NAMALWA (cell line): ENCODE measurements around the gene TTK.

Experiments
- DNase-seq: peaks from one replicate; pipeline ENCODE4 v3.0.0-alpha.2; 2015; ENCODE audit warnings: low spot score

Gene TTK

DNA sequence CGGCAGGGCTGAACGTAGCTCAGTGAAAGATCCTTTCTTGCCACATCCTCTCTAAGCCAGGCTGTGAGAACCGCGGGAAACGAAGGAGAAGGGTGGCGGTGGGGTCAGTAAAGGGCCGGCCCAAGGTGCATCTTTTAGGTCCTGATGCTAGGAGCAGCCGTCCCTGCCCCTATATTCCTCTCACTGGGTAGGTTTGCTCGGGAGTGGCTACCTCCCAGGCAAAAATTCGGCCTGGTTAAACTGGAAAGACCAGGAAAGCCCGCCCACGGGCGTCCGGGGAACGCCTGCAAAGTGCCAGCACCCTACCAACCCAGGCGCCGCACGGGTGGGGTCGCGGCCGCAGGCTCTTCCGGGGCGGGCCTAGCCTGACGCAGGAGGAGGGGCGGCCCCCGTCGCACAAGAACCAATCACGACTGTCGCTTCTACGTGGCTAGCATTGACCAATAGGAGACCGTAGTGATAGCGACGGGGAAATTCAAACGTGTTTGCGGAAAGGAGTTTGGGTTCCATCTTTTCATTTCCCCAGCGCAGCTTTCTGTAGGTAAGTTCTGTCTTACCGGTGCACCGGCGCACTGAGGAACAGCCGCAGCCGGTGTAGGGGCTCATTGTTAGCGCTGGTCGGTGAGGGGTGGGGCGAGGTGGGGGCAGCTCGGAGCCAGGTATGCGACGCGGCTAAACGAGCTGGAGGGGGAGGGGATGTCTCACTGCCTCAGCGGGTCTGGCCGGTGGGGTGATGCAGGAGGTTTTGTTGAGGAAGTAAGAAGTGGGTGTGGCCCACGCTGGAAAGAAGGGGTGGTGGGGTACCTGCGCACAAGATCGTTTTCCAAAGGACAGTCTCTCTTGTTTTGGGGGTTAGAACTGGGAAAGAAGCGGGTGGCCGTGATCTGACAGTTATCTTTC is at the start of gene TTK:
TTK (plus strand) TSS at position 477 of the 900 bp plus-strand sequence. CDS start 1,195 bp downstream, outside the sequence.
- DNase-seq = peak; percentile 97

DNA sequence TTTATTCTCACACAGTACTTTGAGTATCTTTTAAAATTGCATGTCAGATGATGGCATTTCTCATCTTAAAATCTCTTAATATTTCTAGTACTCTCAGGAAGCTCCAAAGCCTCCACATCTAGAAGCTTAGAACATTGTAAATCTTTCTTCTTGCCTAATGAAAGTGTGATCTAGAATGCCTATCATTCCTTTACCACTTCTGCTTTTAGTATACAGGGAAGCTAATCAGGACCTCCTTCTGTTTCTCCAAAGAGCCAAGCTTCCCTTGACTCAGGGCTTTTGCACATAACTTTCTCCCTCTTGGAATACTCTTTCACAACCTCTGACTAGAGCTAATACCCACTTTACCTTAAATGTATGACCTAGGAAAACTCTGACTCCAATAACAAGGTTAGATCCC is 49.6 kb upstream of the TTK start:
- no peak for DNase-seq

DNA sequence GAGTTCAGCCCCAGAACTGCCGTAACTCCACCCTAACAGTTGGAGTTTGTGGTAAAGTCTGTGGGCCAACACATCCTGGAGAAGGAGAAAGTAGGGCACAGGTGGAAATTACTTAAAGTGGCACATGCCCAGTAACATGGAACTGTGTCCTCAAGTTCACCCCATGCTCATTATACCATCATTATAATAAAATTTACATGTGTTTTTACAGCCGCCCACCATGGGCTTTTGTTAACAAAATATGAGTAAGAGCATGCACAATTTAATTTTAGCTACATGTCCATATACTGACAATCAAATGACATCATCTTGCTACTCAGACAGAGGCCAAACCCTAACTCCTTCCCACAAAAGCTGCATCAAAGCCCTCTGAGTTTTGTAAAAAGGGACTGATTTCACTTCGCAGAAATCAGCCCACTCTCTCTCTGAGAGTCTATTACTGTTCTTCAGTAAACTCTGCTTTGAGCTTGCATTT is 39.8 kb upstream of the TTK start:
- DNase-seq = no peak

DNA sequence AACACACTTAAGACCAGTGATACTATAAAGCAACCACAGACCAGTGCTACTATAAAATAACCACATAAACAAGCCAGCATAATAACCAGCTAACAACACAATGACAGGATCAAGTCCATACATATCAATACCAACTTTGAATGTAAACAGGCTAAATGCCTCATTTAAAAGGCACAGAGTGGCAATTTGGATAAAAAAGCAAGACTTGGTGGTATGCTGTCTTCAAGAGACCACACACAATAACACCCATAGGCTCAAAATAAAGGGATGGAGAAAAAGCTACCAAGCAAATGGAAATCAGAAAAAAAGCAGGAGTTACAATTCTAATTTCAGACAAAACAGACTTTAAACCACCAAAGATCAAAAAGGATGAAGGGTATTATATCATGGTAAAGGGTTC is 37.3 kb upstream of the TTK start:
- DNase-seq = no peak

DNA sequence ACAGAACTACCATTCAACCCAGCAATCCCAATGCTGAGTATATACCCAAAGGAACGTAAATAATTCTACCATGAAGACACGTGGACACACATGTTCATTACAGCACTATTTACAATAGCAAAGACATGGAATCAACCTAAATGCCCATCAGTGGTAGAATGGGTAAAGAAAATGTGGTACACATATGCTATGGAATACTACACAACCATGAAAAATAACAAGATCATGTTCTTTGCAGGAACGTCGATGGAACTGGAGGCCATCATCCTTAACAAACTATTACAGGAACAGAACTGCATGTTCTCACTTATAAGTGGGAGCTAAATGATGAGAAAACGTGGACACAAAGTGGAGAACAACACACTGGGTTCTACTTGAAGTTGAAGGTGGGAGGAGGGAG is 34.7 kb upstream of the TTK start:
- DNase-seq = no peak

DNA sequence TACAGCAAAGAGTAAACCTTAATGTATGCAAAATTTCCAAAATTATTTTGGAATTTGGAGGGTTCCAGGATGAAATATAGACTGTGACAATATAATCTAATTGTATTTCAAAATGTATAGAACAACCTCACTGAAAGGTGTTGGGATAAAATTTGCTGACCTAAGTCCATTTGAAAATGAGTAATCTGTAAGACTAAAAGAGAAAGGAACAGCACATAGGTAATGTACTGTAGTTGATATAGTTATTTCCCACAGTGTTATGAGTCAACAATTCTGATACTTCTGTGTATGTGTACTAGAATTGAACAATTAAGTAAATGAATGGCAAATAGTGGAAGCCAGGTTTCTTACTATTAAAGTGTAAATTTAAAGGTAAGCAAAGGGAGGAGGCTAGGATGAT is 33.3 kb upstream of the TTK start:
- no peak for DNase-seq

GRCh38 chr6:79981652-79982051 is 22.8 kb upstream of the TTK start:
- no peak for DNase-seq

DNA sequence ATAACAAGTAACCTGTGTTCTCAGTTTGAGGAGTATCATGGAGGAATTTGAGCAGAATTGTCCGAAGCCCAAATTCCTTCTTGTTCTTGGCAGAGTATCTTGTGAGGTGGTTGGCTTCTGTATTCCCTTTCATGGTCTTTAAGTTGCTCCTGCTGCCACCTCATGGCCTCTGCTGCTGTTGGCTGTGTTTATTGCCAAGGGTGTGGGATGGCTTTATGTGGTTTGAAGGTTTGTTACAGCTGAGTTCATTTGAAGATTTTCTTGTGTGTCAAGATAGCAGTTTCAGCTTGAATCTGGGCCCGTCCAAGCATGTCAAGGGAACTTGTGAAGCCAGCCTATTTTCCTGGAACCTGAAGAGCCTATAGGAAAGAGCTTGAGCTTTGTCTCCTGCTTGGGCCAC is 20.2 kb upstream of the TTK start:
- peak; percentile 50 for DNase-seq

- no peak for DNase-seq
Observed at GRCh38 chr6:79985128-79985527, 19.3 kb upstream of the TTK start.

DNA sequence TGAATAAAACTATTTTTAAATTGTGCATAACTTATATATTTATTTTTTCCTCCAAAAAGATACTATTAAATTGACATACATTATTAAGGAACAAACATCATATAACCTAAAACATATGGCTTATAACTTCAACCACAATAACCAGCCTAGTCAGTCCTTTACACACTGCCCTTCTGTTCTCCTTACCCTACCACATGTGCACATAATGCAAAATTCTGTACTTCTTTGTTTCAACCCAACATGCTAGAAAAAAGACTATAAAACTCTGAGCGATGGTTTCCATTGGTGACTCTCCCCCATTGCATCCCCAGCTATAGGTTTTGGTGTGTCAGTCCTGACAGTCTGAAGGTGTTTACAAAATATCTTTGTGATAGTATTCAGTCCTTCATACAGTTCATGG is 14.8 kb upstream of the TTK start:
- no peak for DNase-seq

- no peak for DNase-seq
Observed at GRCh38 chr6:79993012-79993910, 11.2 kb upstream of the TTK start.

DNA sequence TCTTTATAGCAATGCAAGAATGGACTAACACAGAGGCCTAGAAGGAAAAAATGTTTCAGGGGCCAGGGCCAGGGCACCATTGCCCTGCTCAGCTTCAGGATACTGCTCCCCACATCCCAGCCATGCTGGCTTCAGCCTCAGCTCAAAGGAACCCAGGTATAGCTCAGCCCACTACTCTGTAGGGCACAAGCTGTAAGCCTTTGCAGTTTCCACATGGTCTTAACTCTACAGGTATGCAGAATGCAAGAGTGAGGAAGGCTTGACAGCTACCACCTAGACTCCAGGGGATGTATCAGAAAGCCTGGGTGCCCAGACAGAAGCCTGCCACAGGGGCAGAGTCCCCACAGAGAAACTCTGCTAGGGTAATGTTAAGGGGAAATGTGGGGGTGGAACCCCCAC is 10.5 kb upstream of the TTK start:
- DNase-seq = no peak

- DNase-seq = no peak
Observed at GRCh38 chr6:79997728-79998127, 6.7 kb upstream of the TTK start.

DNA sequence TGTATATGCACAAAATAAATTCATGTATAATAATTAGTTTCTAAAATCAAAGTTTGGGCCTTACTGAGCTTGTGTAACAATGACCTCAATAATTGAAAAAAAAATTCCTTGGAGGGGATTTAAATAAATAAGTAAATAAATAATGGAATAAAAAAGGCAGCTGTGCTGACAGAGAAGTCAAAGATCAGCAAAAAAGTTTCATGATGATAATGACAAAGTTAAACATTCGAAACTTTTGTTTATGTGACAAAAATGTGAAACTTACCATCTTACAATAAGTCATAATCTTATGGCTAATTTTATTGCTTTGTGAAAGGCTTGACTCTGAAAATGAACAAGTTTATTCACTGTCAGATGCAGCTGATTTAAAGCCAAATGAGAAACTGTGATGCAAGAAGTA is 3.1 kb upstream of the TTK start:
- no peak for DNase-seq

DNA sequence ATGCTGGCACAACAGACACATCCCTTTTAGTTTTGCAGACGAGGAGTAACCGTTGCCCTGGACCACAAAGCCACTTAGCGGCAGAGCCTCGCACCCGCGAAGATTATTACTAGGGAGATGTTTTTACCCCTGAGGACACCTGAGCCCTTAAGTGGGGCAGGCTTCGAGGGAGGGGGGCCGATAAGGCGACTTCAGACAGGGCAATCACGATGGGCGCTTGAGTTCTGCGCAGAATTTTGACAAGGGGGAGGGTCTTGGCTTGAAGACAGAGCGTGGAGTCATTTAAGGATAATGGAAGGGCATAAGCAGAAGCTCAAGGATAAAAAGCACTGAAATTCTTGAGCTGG is 650 bp upstream of the TTK start:
- peak; percentile 13 for DNase-seq

DNA sequence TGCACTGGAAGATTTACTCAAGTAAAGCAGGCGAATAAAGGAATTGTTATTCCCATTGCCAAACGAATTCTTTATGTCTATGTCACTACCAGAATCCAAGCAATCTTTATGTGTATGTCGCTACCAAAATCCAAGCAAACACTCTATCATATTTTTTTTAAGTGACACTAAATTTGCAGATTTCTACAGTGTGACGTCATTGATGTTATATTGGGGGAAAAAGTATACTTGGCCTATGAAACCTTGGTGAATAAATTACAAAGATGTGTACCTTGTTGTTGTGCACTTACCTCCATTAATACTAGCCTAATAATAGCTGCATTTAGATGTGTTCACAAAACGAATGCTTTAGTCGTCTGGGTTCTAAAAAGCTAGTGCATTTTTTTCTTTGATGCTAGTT is 957 bp downstream of the TTK start:
- peak; percentile 11 for DNase-seq

DNA sequence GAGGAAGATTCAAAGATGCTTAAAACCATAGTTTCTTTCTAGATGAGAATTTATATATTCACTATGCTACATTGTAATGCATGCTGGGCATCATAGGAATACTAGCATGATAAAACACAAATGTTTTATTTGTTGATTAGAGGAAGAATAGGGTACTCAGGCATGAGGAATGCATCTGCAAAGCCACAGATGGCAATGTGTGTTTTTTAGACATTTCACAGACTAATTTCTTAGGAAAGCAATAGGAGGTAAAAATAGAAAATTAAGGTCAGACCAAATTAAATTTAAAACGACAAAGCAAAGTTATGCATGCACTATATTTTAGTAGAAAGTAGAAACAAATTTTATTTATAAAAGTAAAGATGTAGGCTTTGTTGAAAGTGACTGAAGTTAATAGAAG is 2.1 kb downstream of the TTK start:
- no peak for DNase-seq

DNA sequence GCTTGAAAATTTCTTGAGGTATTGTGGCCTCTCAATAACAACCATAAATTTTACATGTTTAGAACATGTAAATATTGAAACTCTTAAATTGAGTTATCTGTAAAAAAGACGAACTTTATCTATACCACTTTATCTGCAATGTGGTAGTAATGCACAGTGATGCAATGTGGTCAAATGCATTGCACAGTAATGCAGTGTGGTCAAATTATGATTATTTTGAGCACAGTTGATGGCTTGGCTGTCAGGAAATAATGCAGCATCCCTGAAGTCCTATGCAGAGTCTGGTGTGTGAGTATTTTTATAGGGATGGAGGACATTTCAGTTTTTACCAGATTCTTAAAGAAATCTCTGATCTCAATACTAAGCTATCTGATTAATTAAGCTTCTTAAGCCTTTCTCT is 5.1 kb downstream of the TTK start:
- DNase-seq = no peak

DNA sequence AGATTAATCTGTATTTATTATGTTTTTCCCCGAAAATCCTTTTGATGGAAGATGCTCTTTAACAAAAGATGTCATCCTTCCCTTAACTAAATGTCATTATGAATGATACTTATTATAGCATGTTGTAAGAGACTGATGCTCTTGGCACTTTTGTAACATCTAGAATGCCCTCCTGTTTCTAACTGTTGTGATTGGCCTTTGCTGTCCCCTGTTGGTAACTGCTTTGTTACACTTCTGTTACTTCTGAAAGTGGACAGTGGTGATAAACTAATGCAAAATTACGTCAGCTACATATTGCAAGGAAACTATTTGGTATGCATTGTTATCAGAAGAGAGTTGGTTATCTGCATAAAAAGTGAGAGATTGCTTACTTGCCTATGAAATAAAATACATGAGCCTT is 5.8 kb downstream of the TTK start:
- no peak for DNase-seq

DNA sequence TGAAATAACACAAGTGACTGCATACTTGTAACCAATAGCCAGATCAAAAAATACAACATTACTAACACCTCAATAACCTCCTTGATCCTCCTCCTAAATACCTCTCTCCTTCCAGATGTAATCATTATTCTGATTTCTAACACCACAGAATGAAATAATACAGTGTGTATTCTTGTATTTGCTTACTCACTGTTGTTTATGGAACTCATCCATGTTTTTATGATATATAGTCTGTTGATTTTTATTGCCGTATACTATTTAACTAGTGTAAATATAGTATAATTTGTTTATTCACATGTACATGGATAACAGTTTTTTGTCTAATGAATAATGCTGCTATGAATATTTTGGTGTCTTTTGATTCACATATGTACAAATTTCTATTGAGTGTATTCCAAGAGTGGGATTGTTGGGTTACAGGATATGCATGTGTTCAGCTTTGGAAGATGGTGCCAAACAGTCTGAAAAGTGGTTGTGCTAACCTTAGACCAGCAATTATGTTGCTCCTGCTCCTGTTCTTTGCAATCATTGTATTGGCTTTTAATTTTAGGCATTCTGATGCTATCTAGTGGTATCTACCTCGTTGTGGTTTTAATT is 11.5 kb downstream of the TTK start:
- DNase-seq = no peak

DNA sequence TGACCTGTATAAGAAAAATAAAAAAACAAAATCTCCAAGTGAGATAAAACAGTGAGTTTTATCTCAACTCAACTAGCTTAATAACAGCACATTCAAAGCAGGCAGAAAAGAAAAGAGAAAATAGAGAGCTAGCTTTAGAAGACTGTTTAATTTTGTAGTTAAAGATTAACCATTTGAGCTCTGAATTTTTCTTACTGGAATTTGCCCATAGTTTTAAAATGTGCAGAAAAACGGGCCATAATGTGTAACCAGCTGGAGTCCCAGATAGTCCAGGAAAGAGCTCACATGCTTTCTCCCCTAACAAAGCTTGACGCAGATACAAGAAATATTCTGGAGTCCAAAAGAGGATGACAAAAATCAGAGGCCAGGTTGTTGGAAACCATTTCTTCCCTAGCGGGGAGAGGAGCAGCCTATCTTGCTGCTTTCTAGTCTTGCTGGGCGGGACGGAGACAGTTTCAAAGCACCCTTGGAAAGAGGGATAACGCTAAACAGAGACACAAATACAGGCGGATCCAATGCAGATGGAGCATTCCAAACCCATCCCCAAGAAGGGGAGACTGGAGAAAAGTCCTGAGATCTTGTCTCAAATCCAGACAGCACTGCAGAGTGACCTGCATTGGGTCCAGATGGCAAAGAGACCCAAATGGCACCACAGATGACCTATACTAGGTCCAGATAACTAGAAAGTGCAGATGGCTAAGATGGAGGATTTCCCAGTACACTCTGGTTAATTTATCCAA is 16.1 kb downstream of the TTK start:
- DNase-seq = no peak

GRCh38 chr6:80021131-80021530 is 16.7 kb downstream of the TTK start:
- DNase-seq = no peak
